Left forelimb (tissue), 1 donor: ENCODE results near the gene TMEM217.

ENCODE experiments used
- DNase-seq: peaks from one replicate; pipeline ENCODE4 v3.0.0-alpha.2; 2018; ENCODE audit warnings: low spot score

The TMEM217 gene

DNA sequence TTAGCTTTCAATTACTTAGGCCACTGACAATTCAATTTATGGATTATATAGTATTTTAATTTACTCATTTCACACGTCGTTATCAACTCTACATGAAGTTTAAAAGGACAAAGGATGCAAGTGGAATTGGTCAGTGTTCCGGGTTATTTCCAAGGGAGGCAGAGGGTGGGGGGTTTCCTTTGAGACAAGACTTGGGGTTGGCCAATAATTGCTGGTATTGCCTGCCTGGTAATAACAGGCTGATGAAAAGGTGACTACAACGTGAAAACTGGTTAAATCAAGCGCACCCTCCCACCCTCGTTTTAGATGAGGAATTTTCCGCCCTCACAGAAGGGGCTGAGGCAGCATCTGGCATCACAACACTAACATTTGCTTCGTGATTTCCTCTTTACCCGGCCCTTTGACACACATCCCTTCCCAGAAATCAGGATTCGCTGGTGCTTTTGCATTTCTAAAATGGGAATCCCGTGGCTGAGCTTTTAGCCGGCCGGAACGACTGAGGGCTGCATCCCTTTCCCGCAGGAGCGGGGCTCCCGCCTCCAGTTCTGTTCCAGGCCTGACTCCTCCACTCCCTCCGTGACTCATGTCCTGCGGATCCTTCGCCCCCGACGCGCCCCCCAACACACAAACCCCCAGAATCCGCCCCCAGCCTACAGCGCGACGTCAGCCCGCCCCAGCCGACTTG lies 89.0 kb downstream of the TMEM217 start:
- DNase-seq: no peak

DNA sequence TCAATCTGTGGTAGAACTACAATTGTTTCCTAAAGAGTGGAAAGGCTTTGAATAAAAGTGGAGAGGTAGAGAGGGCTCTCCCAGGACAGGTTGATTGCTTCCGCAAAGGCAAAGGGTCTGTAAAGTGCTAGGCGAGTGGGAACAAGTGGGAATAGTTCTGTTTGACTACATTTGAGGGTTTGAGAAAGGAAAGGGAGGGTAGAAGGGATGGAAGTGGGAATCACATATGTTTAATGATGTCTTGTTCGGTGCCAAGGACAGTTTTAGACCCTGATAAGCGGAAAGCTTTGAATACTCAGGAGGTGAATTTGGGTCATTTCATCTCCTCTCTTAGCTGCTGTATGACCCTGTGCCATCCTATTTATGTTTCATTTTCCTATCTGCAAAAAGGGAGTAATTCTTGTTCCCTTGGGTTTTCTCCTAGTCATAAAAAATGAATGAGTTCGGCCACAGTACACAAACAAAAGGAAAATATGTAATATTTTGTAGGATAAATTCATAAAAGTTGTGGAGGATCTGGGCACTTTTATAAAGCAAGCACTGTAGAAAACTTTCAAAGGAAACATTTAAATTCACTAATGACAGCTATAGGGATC lies 89.7 kb downstream of the TMEM217 start:
- DNase-seq: no peak

DNA sequence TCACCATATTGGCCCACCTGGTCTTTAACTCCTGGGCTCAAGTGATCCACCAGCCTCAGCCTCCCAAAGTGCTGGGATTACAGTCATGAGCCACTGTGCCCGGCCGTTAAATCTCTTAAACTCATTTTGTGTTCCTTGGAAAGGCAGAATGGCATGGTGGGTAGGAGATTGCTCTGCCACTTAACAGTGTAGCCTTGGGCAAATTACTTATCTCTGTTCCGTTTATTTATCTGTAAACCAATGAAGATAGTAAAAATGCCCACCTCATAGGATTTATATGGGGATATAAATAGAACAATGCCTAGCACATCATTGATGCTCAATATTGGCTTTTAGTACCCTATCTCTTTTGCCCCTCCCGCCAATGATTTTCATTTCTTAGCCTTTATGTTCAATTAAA lies 95.2 kb downstream of the TMEM217 start:
- no peak for DNase-seq
